Gastrocnemius medialis (tissue), 4 donors: ENCODE data around the gene SLC35F1. TPM values are rescaled to one million over a fixed set of nuclear protein-coding genes. Genes with fewer than 3 reads are reported as not detected.

ENCODE experiments used
- ATAC-seq, 2 donors: fragments of 150-250 bp; one replicate each; pipeline ENCODE4 v1.9.1; 2016
- DNase-seq, 2 donors: peaks; one replicate each; pipeline ENCODE4 v3.0.0-alpha.2; 2019
- H3K27ac ChIP-seq, 4 donors: fragments of 200-600 bp; sonication (generic); 1 replicate in 1 of 4; 2 replicates in 3 of 4; pipeline ENCODE4 v1.5.1; 2016 to 2018; ENCODE audit warnings: mild to moderate bottlenecking in 2 of 4, moderate library complexity in 1 of 4
- H3K27me3 ChIP-seq, 3 donors: fragments of 200-600 bp; sonication (generic) in 2 of 3; 1 replicate in 1 of 3; 2 replicates in 2 of 3; pipeline versions ENCODE4 v1.5.1 to v1.6.0; 2016 to 2019; ENCODE audit warnings: mild to moderate bottlenecking in 1 of 3, moderate library complexity in 1 of 3
- H3K36me3 ChIP-seq, 2 donors: fragments of 200-600 bp; sonication (generic) in 1 of 2; one replicate each; pipeline ENCODE4 v1.5.1; 2017 to 2018
- H3K4me1 ChIP-seq, 2 donors: fragments of 200-600 bp; sonication (generic) in 1 of 2; one replicate each; pipeline ENCODE4 v1.5.1; 2016 to 2017; ENCODE audit warnings: mild to moderate bottlenecking in 2 of 2
- H3K4me3 ChIP-seq, 4 donors: fragments of 200-600 bp; sonication (generic) in 3 of 4; 1 replicate in 1 of 4; 2 replicates in 3 of 4; pipeline ENCODE4 v1.5.1; 2016 to 2019; ENCODE audit warnings: mild to moderate bottlenecking in 2 of 4
- H3K9me3 ChIP-seq, 3 donors: fragments of 200-600 bp; sonication (generic) in 2 of 3; 1 replicate in 1 of 3; 2 replicates in 2 of 3; pipeline ENCODE4 v1.5.1; 2016 to 2019
- POLR2A ChIP-seq, 2 donors: fragments of 450-650 bp; IDR thresholded peaks; one replicate each; pipeline ENCODE4 v1.6.1; 2017; ENCODE audit warnings: antibody characterized with exemption in 2 of 2, mild to moderate bottlenecking in 2 of 2, moderate library complexity in 2 of 2
- in situ Hi-C, 4 donors: fragments of 200-750 bp; cut with MboI; loops; one replicate each; pipeline versions ENCODE4 v1.15.0 to v1.8.0; 2017; ENCODE audit warnings: low sequenced_read_pairs in 4 of 4
- intact Hi-C: fragments of 100-400 bp; cut with DNase I; formaldehyde crosslinking; loops from one replicate; pipeline ENCODE4 v1.15.1; 2023; ENCODE audit warnings: low total_unique reads
- total RNA-seq, 4 donors: library from RNA; depleted of rRNA; stranded (reverse); fragments of >200 nt; gene quantifications; one replicate each; pipeline versions ENCODE4 v1.1.0 to v1.2.3, GENCODE V29; 2016
- TF ChIP-seq, protein P1 (sequence below), 5 experiments: fragments of 450-650 bp in 3 of 5; fragments of 200-600 bp in 2 of 5; sonication (generic) in 2 of 5; IDR thresholded peaks in 4 of 5; conservative IDR thresholded peaks in 1 of 5; 1 replicate in 4 of 5; 2 replicates in 1 of 5; pipeline ENCODE4 v1.5.1; 2016 to 2019; ENCODE audit warnings: antibody characterized with exemption in 5 of 5, mild to moderate bottlenecking in 3 of 5, moderate library complexity in 3 of 5

The SLC35F1 gene
- total RNA-seq, 4 donors from 2014 or later = 0.13 to 0.29 TPM; not detected in 2

GRCh38 chr6:118054082-118054481 lies 147.0 kb downstream of the SLC35F1 start:
- intact Hi-C loops = no loop called here
- no peaks in the 10 kb centered on the region for H3K4me1 ChIP-seq
- no peaks in the 10 kb centered on the region for H3K9me3 ChIP-seq

DNA sequence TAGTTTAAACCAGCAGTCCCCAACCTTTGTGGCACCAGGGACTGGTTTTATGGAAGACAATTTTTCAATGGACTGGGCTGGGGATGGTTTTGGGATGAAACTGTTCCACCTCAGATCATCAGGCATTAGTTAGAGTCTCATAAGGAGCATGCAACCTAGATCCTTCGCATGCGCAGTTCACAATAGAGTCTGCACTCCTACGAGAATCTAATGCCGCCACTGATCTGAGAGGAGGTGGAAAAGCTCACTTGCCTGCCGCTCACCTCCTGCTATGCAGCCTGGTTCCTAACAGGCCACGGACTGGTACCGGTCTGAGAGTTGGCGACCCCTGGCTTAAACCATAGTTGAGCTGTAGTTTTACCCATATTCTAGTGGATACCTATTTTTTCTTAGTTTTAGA lies 154.6 kb downstream of the SLC35F1 start:
- in situ Hi-C loops (no loop called here), intact Hi-C loops (no loop called here)
- H3K36me3 ChIP-seq = no peaks in the 10 kb centered on the region
- TF ChIP-seq, protein P1, sequence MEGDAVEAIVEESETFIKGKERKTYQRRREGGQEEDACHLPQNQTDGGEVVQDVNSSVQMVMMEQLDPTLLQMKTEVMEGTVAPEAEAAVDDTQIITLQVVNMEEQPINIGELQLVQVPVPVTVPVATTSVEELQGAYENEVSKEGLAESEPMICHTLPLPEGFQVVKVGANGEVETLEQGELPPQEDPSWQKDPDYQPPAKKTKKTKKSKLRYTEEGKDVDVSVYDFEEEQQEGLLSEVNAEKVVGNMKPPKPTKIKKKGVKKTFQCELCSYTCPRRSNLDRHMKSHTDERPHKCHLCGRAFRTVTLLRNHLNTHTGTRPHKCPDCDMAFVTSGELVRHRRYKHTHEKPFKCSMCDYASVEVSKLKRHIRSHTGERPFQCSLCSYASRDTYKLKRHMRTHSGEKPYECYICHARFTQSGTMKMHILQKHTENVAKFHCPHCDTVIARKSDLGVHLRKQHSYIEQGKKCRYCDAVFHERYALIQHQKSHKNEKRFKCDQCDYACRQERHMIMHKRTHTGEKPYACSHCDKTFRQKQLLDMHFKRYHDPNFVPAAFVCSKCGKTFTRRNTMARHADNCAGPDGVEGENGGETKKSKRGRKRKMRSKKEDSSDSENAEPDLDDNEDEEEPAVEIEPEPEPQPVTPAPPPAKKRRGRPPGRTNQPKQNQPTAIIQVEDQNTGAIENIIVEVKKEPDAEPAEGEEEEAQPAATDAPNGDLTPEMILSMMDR (IDR thresholded peaks at IDR 0.05 in 4 of 5, conservative IDR thresholded peaks at IDR 0.05 in 1 of 5) = no peak
- TF ChIP-seq POLR2A (IDR thresholded peaks at IDR 0.05) = no peak
- ATAC-seq (no peak), DNase-seq (no peak)
- no peaks in the 10 kb centered on the region for H3K27me3 ChIP-seq
- no peaks in the 10 kb centered on the region for H3K9me3 ChIP-seq
- no peak overlapping the region for H3K4me3 ChIP-seq
- no peaks in the 10 kb centered on the region for H3K4me1 ChIP-seq
- H3K27ac ChIP-seq = no peak overlapping the region

More at GRCh38 chr6:118054082-118054481, 147.0 kb downstream of the SLC35F1 start:
- TF ChIP-seq POLR2A (IDR thresholded peaks at IDR 0.05) = no peak
- TF ChIP-seq, protein P1 (IDR thresholded peaks at IDR 0.05 in 4 of 5, conservative IDR thresholded peaks at IDR 0.05 in 1 of 5) = no peak
- DNase-seq (no peak), ATAC-seq (no peak)
- H3K36me3 ChIP-seq = no peaks in the 10 kb centered on the region
- H3K27me3 ChIP-seq = no peaks in the 10 kb centered on the region
- H3K4me3 ChIP-seq = no peak overlapping the region
- no peak overlapping the region for H3K27ac ChIP-seq
- in situ Hi-C loops = no loop called here

- Histone ChIP-seq H3K9me3 (no peaks in the 10 kb centered on the region), H3K4me1 (no peaks in the 10 kb centered on the region), H3K36me3 (no peaks in the 10 kb centered on the region), H3K27me3 (no peaks in the 10 kb centered on the region), H3K4me3 (no peak overlapping the region), H3K27ac (no peak overlapping the region)
- ATAC-seq (no peak), DNase-seq (no peak)
- intact Hi-C loops (no loop called here), in situ Hi-C loops (no loop called here)
- no peak for TF ChIP-seq POLR2A (IDR thresholded peaks at IDR 0.05)
- TF ChIP-seq, protein P1 (IDR thresholded peaks at IDR 0.05 in 4 of 5, conservative IDR thresholded peaks at IDR 0.05 in 1 of 5) = no peak
Measured at GRCh38 chr6:118080547-118080946, 173.5 kb downstream of the SLC35F1 start.

DNA sequence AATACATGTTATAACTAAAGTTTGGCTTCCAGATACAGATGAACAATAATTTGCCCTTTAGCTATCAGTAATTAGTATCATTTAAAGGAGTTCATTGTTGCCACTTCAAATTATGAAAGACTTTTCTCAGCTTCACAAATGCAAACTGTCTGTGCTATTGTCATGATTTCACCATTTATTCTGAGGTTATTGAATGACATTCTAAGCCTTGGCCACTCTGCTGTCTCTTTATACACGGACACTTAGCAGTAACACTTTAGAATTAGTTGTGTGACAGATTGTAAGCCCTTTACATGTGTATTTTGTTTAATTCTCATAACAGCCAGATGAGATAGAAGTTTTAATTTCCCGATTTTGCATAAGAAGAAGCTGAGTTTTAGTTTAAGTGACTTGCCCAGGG lies 176.6 kb downstream of the SLC35F1 start:
- in situ Hi-C loops (no loop called here), intact Hi-C loops (no loop called here)
- H3K4me3 ChIP-seq = no peak overlapping the region
- ATAC-seq (no peak), DNase-seq (no peak)
- H3K27ac ChIP-seq = no peak overlapping the region
- TF ChIP-seq POLR2A (IDR thresholded peaks at IDR 0.05) = no peak
- TF ChIP-seq, protein P1 (IDR thresholded peaks at IDR 0.05 in 4 of 5, conservative IDR thresholded peaks at IDR 0.05 in 1 of 5) = no peak
- no peaks in the 10 kb centered on the region for H3K9me3 ChIP-seq
- H3K36me3 ChIP-seq = no peaks in the 10 kb centered on the region
- no peaks in the 10 kb centered on the region for H3K4me1 ChIP-seq
- no peaks in the 10 kb centered on the region for H3K27me3 ChIP-seq

DNA sequence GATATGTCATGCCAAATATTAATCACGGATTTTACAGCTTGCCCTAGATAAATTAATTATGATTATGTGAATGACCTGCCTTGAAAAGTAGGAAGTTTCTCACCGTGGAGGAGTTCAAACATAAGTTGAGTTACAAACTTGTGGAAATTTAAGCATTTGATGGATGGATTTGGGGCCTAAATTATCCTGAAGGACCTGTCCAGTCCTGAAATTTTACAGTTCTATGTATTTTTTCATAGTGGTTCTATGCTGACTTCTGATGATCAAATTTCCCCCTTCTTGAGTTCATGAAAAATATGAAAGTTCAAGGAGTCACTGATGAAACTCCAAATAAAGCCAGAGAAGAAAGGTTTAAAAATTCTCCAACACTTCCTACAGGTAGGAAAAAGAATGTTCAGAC lies 178.6 kb downstream of the SLC35F1 start:
- in situ Hi-C loops = no loop called here

More for the DNA sequence above, 178.6 kb downstream of the SLC35F1 start:
- H3K27me3 ChIP-seq = no peaks in the 10 kb centered on the region
- intact Hi-C loops = no loop called here
- no peaks in the 10 kb centered on the region for H3K36me3 ChIP-seq
- ATAC-seq = no peak
- TF ChIP-seq POLR2A (IDR thresholded peaks at IDR 0.05) = no peak
- TF ChIP-seq, protein P1 (IDR thresholded peaks at IDR 0.05 in 4 of 5, conservative IDR thresholded peaks at IDR 0.05 in 1 of 5) = no peak
- H3K4me3 ChIP-seq = no peak overlapping the region
- no peaks in the 10 kb centered on the region for H3K9me3 ChIP-seq
- no peaks in the 10 kb centered on the region for H3K4me1 ChIP-seq
- DNase-seq = no peak
- no peak overlapping the region for H3K27ac ChIP-seq
